AG10803 (cell line): ENCODE results near the gene CNGB1.
A peak's percentile ranks its signal among the peaks of the same experiment; 100 is the strongest.
"Not testable (repeated sequence)": the region's sequence is repeated elsewhere in the genome, so short reads cannot be mapped to it uniquely, and the experiment has no call there.

Source experiments
- DNase-seq: peaks from one replicate; pipeline ENCODE4 v3.0.0; 2010; ENCODE audit warnings: low read depth
- H3K4me3 ChIP-seq: 2 replicates; pipeline ENCODE4 v1.5.1; 2011; ENCODE audit warnings: mild to moderate bottlenecking, low read length, control low read depth
- CTCF ChIP-seq: conservative IDR thresholded peaks from 2 replicates; pipeline ENCODE4 v1.5.1; 2011; ENCODE audit warnings: mild to moderate bottlenecking, low read length, control low read depth, inconsistent platforms

The CNGB1 gene

GRCh38 chr16:57844416-57845030 is 126.4 kb downstream of the CNGB1 start:
- TF ChIP-seq CTCF = no peak
- no peak for DNase-seq
- no peak overlapping the region for H3K4me3 ChIP-seq

DNA sequence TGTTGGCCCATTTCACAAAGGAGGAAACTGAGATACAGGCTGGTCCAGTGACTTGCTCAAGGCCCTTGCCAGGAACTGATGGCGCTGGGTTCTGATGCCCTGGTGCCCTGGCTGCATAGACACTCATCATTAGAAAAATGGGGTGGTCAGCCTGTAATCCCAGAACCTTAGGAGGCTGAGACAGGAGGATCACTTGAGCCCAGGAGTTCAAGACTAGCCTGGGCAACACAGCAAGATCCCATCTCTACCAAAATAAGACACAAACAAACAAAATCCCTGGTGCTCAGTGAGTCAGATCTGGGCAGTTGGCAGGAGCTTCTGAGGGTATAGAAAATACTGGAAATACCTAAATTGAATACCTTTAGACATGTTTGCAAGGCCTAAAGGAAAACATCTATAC is 127.5 kb downstream of the CNGB1 start:
- no peak for TF ChIP-seq CTCF
- no peak for DNase-seq
- H3K4me3 ChIP-seq = no peak overlapping the region

DNA sequence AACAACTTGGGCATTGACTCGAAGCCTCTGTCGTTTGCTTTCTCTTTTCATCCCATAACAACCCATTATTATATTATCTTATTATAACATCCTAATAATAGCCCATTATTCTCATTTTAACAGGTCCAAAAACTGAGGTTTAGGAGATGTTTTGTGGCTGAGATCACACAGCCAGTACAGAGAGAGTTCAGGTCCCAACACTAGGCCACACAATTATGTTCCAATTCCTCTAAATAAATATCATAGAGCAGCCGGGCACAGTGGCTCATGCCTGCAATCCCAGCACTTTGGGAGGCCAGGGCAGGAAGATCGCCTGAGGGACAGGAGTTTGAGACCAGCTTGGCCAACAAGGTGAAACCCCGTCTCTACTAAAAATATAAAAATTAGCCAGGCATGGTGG is 128.3 kb downstream of the CNGB1 start:
- no peak overlapping the region for H3K4me3 ChIP-seq
- TF ChIP-seq CTCF = no peak
- DNase-seq = no peak

DNA sequence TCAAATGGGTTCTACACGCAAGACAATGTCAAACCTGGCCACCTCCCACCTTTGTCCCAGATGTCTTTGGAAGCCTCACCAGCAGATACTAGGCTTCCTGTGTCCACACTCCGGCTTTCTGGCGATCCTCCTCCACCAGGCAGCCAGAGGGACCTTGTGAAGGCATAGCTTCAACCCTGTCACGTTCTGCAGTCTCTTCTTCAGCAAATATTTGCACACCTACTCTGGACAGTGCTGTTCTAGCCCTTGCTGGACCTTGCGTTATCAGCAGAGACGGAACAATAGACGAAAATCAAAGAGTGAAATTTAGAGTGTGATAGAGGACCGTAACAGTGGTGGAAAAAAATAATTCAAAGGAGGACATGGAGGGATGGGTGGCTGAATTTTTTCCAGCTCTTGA is 130.1 kb downstream of the CNGB1 start:
- TF ChIP-seq CTCF = no peak

DNA sequence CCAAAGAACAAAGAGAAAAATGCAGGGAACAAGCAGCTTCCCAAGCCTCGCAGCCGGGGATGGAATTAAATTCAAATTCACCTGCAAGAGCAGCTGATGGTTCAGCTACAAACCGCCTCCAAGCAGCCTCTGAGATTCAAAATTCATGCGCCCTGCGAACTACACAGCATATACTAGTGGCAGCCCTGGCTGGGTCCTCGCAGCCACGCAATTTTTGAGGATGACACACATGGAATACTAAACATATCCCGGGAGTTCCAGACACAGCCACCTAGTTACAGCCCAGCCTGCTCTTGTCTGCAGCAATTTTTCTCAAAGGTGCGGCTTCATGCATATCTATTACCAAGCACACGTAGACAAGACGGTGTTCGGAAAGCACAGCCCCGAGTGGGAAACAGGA is 132.8 kb downstream of the CNGB1 start:
- no peak overlapping the region for H3K4me3 ChIP-seq

More for the DNA sequence above, 130.1 kb downstream of the CNGB1 start:
- no peak for DNase-seq
- no peak overlapping the region for H3K4me3 ChIP-seq

DNA sequence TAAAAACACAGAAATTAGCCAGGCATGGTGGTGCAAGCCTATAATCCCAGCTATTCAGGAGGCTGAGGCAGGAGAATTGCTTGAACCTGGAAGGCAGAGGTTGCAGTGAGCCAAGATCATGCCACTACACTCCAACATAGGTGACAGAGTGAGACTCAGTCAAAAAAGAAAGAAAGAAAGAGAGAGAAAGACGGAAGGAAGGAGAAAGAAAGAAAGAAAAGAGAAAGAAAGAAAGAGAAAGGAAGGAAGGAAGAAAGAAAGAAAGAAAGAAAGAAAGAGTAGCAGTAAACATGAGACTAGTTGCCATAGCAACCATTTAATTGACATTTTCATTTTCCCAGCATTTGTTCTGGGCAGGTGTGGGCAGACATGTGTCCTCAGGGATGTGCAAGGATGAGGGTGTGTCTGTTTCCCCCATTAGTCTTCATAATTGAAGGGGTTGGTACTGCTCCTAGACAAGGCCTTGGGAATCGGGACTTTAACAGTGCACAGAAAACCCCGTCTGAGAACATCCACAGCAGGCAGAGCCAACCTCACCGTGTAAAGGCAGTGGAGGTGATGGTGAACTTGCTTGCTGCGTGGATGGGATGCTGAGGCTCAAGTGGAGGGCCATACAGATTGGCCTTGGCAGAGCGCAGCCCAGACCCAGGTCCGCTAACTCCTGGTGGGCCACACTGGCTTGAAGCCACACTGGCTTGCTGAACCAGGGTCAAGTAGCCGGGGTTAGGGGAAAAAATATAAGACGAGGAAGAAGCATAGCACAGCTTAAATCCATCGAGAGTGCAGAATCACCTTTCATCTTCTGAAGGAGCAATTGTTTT is 133.4 kb downstream of the CNGB1 start:
- no peak overlapping the region for H3K4me3 ChIP-seq
- no peak for DNase-seq
- no peak for TF ChIP-seq CTCF

More for the DNA sequence above, 132.8 kb downstream of the CNGB1 start:
- TF ChIP-seq CTCF = no peak
- no peak for DNase-seq

- H3K4me3 ChIP-seq = not testable (repeated sequence)
- DNase-seq = peak; percentile 60
Measured at GRCh38 chr16:57835439-57835838, 135.5 kb downstream of the CNGB1 start.
